Raji (cell line): ENCODE measurements around the gene RABL3.

Experiments used
- POLR2A ChIP-seq: IDR thresholded peaks from 2 replicates; pipeline ENCODE4 v1.6.1; 2011; ENCODE audit warnings: low read depth, low read length, control low read depth; ENCODE audit not compliant: insufficient read depth

The RABL3 gene

GRCh38 chr3:120670576-120670975 lies 71.7 kb downstream of the RABL3 start:
- no peak for TF ChIP-seq POLR2A

DNA sequence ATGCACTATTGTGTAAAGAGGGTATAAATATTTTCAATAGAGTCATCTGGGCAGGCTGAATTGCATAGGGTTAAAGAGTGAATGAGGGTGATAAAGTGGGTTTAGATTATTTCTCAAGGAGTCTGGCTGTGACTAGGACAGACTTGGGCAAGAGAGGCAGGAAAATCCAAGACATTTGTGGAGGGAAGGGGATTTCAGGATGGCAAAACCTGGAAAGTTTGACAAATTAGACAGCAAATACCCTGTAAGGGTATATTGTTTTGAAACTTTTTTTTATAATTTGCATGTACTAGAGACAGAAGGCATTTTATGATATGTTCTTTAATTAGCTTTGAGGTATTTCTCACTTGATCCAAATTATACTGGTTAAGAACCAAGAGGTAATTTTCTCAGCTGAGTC lies 77.4 kb downstream of the RABL3 start:
- no peak for TF ChIP-seq POLR2A

DNA sequence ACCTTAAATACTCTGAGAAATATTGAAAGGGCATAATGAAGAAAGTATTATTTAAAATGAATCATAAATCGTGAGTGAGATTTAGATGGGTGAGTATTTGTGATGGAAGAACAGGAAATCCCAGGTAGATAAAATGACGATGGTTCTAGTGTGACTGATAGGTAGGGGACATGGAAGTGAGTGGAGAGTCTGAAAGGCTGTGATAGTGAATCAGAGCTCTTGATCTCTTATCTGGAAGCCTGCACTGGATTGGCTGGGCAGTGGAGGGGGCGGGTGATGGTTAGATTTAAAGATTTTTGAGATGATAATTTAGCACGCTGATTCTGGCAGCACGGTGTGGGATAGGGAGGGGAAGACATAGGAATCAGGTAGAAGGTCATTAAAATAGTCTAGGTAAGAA lies 80.4 kb downstream of the RABL3 start:
- TF ChIP-seq POLR2A = no peak

DNA sequence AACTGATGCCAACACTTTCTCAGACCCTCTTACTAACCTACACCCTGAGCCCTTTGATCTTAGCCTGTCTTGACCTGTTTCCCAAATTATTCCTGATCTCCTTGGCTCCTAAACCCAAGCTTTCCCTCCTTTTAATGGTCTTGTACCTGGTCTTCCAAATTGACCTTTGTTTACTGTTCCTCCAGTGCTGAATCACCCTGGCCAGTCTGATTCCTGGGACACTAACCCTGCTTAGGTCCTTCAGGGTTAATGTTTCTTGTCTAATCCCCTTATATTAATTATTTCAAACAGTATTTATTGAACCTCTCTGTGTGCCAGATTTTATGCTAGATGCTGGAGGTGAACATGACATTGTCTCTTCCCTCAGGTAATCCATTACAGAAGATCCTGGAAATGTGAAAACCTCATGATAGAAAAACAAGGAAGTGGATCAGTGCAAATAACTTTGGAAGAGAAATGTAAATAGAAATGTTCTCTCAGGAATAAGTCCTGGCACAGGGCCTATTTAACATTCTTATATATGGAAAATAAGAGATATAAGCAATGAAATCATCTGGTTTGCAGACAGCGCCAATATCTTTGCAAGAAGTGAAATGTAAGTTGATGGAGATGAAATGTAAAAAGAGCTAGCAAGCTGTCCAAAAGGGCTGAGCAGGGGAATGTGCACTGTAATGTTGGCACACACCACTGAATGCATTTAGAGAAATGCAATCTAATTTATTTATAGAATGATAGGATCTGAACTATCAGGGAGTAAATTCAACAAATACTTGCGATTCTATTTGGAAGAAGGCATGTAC lies 81.0 kb downstream of the RABL3 start:
- no peak for TF ChIP-seq POLR2A

GRCh38 chr3:120659834-120660233 lies 82.5 kb downstream of the RABL3 start:
- no peak for TF ChIP-seq POLR2A

DNA sequence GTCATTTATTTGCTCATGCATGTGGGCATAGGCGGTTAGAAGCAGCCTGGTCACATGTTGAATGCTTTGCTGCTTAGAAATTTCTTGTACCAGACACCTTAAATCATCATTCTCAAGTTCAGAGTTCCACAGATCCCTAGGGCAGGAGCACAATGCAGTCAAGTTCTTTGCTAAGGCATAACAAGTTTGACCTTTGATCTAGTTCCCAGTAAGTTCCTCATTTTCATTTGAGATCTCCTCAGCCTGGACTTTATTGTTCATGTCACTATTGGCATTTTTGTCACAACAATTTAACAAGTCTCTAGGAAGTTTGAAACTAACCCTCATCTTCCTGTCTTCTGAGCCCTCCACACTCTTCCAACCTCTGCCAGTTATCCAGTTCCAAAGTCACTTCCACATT lies 83.0 kb downstream of the RABL3 start:
- no peak for TF ChIP-seq POLR2A

- TF ChIP-seq POLR2A = no peak
Observed at GRCh38 chr3:120652896-120653545, 89.3 kb downstream of the RABL3 start.

DNA sequence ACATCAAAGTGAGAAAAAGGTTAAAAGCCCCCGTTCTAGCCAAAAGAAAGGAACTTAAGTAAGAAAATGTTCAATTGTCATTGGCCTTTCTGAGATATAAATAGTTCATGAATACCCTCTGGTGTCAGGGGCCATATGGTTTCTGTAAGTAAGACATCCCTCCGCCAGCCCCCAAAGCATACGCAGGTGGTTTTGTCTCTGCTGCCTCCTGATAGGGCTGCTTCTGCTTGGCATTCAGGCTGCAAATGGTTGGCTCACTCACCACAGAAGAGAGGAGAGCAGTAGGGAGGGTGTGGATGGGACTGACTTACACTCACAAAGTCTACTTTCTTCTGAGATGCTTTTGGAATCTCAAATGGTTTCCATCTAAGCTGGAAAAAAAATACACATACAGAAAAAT lies 90.0 kb downstream of the RABL3 start:
- no peak for TF ChIP-seq POLR2A

GRCh38 chr3:120650311-120650710 lies 92.0 kb downstream of the RABL3 start:
- TF ChIP-seq POLR2A = no peak

GRCh38 chr3:120649830-120650233 lies 92.5 kb downstream of the RABL3 start:
- no peak for TF ChIP-seq POLR2A

DNA sequence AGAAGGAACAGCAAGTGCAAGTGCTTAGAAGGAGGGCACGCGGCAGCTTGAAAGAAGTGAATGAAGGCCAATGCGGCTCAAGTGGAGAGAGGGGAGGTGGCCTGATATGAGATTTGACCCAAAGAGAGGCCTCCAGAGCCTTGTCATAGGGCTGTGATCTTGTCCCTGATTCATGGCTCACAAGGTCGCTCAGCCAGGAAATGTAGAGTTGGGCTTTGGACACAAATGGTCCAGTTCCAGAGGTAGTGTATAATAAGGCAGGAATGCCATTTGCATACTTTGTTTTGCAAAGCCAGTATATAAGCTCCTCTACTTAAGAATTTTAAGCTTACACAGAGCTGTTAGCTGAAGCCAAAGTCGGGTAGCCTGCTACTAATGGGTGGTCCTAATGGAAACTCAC lies 94.0 kb downstream of the RABL3 start:
- TF ChIP-seq POLR2A = no peak

- no peak for TF ChIP-seq POLR2A
Observed at GRCh38 chr3:120646771-120647432, 95.4 kb downstream of the RABL3 start.

DNA sequence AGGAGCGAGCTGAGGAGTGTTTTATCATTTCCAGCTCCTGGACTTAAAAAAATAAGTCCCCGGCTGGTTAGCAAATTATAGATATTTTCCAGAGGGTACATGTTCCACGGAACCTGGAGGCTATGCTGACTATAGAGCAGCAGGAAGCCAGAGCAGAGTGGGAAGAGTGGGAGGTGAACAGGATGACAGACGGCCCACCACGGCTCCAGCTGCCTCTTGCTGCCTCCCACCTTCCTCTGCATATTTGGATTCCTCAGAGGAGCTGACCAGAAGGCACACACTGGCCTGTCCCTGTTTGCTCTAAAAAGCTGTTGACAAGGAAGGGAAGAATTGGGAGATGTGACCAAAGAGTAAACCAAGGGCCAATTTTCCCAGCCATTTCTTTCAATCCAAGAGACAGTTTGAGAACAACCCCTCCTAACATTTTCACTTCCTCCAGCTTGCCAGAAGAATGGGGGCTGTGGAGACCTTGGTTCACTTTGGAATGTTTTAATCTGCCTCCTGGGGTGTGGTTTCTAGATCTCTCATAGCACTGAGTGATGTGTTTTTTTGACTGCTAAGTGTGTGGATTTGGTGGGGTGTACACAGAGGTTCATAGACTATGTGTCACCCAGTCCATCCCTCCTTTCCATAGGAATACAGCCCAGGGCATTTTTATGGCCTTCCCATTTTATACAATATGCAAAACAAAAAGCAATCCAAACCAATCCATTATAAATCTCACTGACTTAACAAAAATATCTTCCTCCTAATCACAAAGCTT lies 97.1 kb downstream of the RABL3 start:
- TF ChIP-seq POLR2A = no peak

GRCh38 chr3:120642368-120642948 lies 99.9 kb downstream of the RABL3 start:
- no peak for TF ChIP-seq POLR2A

- no peak for TF ChIP-seq POLR2A
Observed at GRCh38 chr3:120641696-120642246, 100.5 kb downstream of the RABL3 start.

DNA sequence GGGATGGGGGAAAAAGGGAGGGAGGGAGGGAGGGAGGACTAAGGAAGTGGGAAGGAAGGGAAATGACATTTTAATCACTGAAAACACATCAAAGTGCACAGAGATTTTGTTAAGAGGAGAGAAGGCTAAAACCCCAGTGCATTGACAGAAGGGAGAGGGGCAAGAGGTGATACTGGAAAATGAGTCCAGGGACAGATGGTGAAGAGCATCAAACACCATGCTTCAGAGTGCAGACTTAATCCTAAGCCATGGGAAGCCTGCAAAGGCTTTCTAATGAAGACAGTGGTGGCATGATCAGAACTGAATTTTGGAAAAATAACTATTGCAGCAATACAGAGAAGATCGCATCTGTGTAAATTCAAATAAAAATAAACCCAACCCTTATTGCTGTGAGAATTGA lies 102.1 kb downstream of the RABL3 start:
- no peak for TF ChIP-seq POLR2A
